ENCODE data around the gene TTC13.

TTC13 gene

GRCh38 chr1:230894032-230894431, 84.6 kb downstream of the TTC13 start:
- no peak overlapping the region for H3K9ac ChIP-seq (ENCODE audit: insufficient read length)
- no peaks in the 10 kb centered on the region for H3K9me3 ChIP-seq (ENCODE audit: low read depth, low read length)
- no peak overlapping the region for H3K27ac ChIP-seq
- H3K36me3 ChIP-seq (ENCODE audit: insufficient read depth, low read length) = no peaks in the 10 kb centered on the region
- no peak for DNase-seq (ENCODE audit: low read depth, low spot score)
- TF ChIP-seq FOXP2 (optimal IDR thresholded peaks at IDR 0.05; ENCODE audit: control extremely low read depth, extremely low read length, insufficient read depth) (no peak), EZH2 (IDR thresholded peaks at IDR 0.05) (no peak), POLR2AphosphoS5 (IDR thresholded peaks at IDR 0.05; ENCODE audit: borderline replicate concordance, low read depth, low read length) (no peak)
- H3K4me3 ChIP-seq = no peak overlapping the region

DNA sequence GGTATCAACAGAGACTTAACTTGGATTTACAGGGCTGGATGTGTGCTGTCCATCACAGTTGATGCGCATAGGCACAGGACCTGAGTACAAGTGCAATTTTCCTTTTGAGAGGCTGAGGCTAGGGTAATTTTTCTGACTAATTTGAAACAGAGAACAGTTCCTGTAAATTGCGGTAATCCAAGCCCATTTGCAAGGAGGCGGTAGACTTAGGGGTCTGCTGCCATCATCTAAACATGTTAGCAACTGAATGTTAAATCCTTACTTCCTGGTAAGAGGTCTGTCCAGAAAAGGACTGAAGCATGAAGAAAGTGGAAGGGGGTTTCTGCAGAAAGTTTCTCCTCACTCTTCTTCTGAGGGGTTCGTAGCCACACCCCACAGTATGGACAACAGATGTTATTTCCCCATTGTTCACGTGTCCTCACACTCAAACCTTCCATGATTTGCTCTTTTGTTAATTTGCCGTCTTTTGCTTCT, 86.6 kb downstream of the TTC13 start:
- no peak for DNase-seq (ENCODE audit: low read depth, low spot score)
- TF ChIP-seq FOXP2 (optimal IDR thresholded peaks at IDR 0.05; ENCODE audit: control extremely low read depth, extremely low read length, insufficient read depth) = no peak
- no peak for TF ChIP-seq POLR2AphosphoS5 (IDR thresholded peaks at IDR 0.05; ENCODE audit: borderline replicate concordance, low read depth, low read length)
- TF ChIP-seq EZH2 (IDR thresholded peaks at IDR 0.05) = no peak
- no peaks in the 10 kb centered on the region for H3K9me3 ChIP-seq (ENCODE audit: low read depth, low read length)
- no peaks in the 10 kb centered on the region for H3K36me3 ChIP-seq (ENCODE audit: insufficient read depth, low read length)
- H3K4me3 ChIP-seq = no peak overlapping the region
- no peak overlapping the region for H3K27ac ChIP-seq
- H3K9ac ChIP-seq (ENCODE audit: insufficient read length) = no peak overlapping the region

GRCh38 chr1:230891413-230891812, 87.2 kb downstream of the TTC13 start:
- Histone ChIP-seq H3K9ac (ENCODE audit: insufficient read length) (peak overlapping the region; percentile 41), H3K9me3 (ENCODE audit: low read depth, low read length) (no peaks in the 10 kb centered on the region), H3K36me3 (ENCODE audit: insufficient read depth, low read length) (no peaks in the 10 kb centered on the region), H3K4me3 (no peak overlapping the region), H3K27ac (no peak overlapping the region)
- no peak for TF ChIP-seq FOXP2 (optimal IDR thresholded peaks at IDR 0.05; ENCODE audit: control extremely low read depth, extremely low read length, insufficient read depth)
- TF ChIP-seq EZH2 (IDR thresholded peaks at IDR 0.05) = no peak
- no peak for TF ChIP-seq POLR2AphosphoS5 (IDR thresholded peaks at IDR 0.05; ENCODE audit: borderline replicate concordance, low read depth, low read length)
- DNase-seq (ENCODE audit: low read depth, low spot score) = no peak

GRCh38 chr1:230884646-230885045, 94.0 kb downstream of the TTC13 start:
- TF ChIP-seq EZH2 (IDR thresholded peaks at IDR 0.05) (no peak), FOXP2 (optimal IDR thresholded peaks at IDR 0.05; ENCODE audit: control extremely low read depth, extremely low read length, insufficient read depth) (no peak), POLR2AphosphoS5 (IDR thresholded peaks at IDR 0.05; ENCODE audit: borderline replicate concordance, low read depth, low read length) (no peak)
- DNase-seq (ENCODE audit: low read depth, low spot score) = no peak
- no peak overlapping the region for H3K9ac ChIP-seq (ENCODE audit: insufficient read length)
- H3K36me3 ChIP-seq (ENCODE audit: insufficient read depth, low read length) = no peaks in the 10 kb centered on the region
- H3K4me3 ChIP-seq = no peak overlapping the region
- no peak overlapping the region for H3K27ac ChIP-seq
- no peaks in the 10 kb centered on the region for H3K9me3 ChIP-seq (ENCODE audit: low read depth, low read length)

- no peak overlapping the region for H3K9ac ChIP-seq (ENCODE audit: insufficient read length)
- no peak overlapping the region for H3K4me3 ChIP-seq
- no peaks in the 10 kb centered on the region for H3K36me3 ChIP-seq (ENCODE audit: insufficient read depth, low read length)
- DNase-seq (ENCODE audit: low read depth, low spot score) = no peak
- TF ChIP-seq FOXP2 (optimal IDR thresholded peaks at IDR 0.05; ENCODE audit: control extremely low read depth, extremely low read length, insufficient read depth) (no peak), POLR2AphosphoS5 (IDR thresholded peaks at IDR 0.05; ENCODE audit: borderline replicate concordance, low read depth, low read length) (no peak), EZH2 (IDR thresholded peaks at IDR 0.05) (no peak)
- H3K27ac ChIP-seq = no peak overlapping the region
- H3K9me3 ChIP-seq (ENCODE audit: low read depth, low read length) = no peaks in the 10 kb centered on the region
Observed at GRCh38 chr1:230883967-230884366, 94.7 kb downstream of the TTC13 start.

DNA sequence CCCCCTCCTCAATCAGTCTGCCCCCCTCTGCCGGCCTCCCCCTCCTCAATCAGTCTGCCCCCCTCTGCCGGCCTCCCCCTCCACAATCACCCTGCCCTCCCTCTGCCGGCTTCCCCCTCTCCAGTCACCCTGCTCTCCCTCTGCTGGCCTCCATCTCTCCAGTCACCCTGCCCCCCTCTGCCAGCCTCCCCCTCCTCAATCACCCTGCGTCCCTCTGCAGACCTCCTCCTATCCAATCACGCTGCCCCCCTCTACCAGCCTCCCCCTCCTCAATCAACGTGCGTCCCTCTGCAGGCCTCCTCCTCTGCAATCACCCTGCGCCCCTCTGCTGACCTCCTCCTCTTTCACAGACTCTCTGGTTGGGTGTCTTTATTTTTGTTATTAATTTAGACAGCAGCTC, 98.9 kb downstream of the TTC13 start:
- Histone ChIP-seq H3K9ac (ENCODE audit: insufficient read length) (no peak overlapping the region), H3K36me3 (ENCODE audit: insufficient read depth, low read length) (no peaks in the 10 kb centered on the region), H3K9me3 (ENCODE audit: low read depth, low read length) (no peaks in the 10 kb centered on the region), H3K27ac (no peak overlapping the region), H3K4me3 (no peak overlapping the region)
- DNase-seq (ENCODE audit: low read depth, low spot score) = no peak
- TF ChIP-seq FOXP2 (optimal IDR thresholded peaks at IDR 0.05; ENCODE audit: control extremely low read depth, extremely low read length, insufficient read depth) (no peak), EZH2 (IDR thresholded peaks at IDR 0.05) (no peak), POLR2AphosphoS5 (IDR thresholded peaks at IDR 0.05; ENCODE audit: borderline replicate concordance, low read depth, low read length) (no peak)

GRCh38 chr1:230878591-230878990, 100.1 kb downstream of the TTC13 start:
- Histone ChIP-seq H3K9me3 (ENCODE audit: low read depth, low read length) (no peaks in the 10 kb centered on the region), H3K9ac (ENCODE audit: insufficient read length) (no peak overlapping the region), H3K27ac (peak overlapping the region; percentile 75; the same call in 1 of the 2 replicates), H3K4me3 (peak overlapping the region; percentile 73), H3K36me3 (ENCODE audit: insufficient read depth, low read length) (no peaks in the 10 kb centered on the region)
- DNase-seq (ENCODE audit: low read depth, low spot score) = peak; percentile 64
- TF ChIP-seq FOXP2 (optimal IDR thresholded peaks at IDR 0.05; ENCODE audit: control extremely low read depth, extremely low read length, insufficient read depth) = no peak
- TF ChIP-seq POLR2AphosphoS5 (IDR thresholded peaks at IDR 0.05; ENCODE audit: borderline replicate concordance, low read depth, low read length) = peak; percentile 37; the same call in 1 of the 2 replicates

DNA sequence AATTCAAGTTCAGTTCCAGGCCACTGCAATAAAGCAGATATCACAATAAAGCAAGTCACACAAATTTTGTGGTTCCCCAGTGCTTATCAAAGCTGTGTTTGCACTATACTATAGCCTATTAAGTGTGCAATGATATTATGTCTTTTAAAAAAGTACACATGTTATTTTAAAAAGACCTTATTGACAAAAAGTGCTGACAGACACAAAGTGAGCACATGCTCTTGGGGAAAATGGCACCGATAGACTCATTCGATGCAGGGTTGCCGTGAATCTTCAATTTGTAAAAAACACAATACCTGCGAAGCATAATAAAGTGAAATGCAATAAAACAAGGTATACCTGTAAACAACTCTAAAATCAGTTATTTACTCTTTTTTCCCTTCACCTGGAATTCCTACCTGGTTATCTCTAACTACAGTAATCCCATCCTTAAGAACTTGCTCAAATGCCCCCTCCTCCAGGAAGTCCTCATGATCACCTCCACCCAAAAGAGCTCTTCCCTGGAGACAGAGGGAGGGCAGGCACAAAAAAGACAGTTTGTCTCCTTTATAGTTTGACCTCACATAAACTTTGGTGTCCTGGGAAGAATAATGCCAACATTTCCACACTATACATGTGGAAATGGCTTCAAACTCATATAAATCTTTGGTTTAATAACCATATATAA, 100.6 kb downstream of the TTC13 start:
- peak overlapping the region; percentile 73 for H3K4me3 ChIP-seq
- TF ChIP-seq FOXP2 (optimal IDR thresholded peaks at IDR 0.05; ENCODE audit: control extremely low read depth, extremely low read length, insufficient read depth) (no peak), EZH2 (IDR thresholded peaks at IDR 0.05) (no peak), POLR2AphosphoS5 (IDR thresholded peaks at IDR 0.05; ENCODE audit: borderline replicate concordance, low read depth, low read length) (no peak)
- no peak overlapping the region for H3K9ac ChIP-seq (ENCODE audit: insufficient read length)
- no peaks in the 10 kb centered on the region for H3K9me3 ChIP-seq (ENCODE audit: low read depth, low read length)
- no peak overlapping the region; the same call in 1 of the 2 replicates for H3K27ac ChIP-seq
- no peaks in the 10 kb centered on the region for H3K36me3 ChIP-seq (ENCODE audit: insufficient read depth, low read length)
- no peak for DNase-seq (ENCODE audit: low read depth, low spot score)

Measured in SK-N-MC (cell line).